GM19372 (cell line): ENCODE data around the gene CDK6.
A peak's percentile ranks its signal among the peaks of the same experiment; 100 is the strongest.

ENCODE experiments used
- ATAC-seq: cut with Tn5 transposase; IDR thresholded peaks from one replicate; pipeline ENCODE4 v1.9.1; 2021; ENCODE audit warnings: mild to moderate bottlenecking, low read depth, moderate library complexity; ENCODE audit not compliant: unreplicated experiment

Gene CDK6

GRCh38 chr7:92632791-92633190 lies 203.6 kb downstream of the CDK6 start:
- no peak for ATAC-seq

GRCh38 chr7:92631850-92632487 lies 204.4 kb downstream of the CDK6 start:
- ATAC-seq = peak; percentile 24

- ATAC-seq = peak; percentile 74
These were observed 205.1 kb downstream of the CDK6 start for GRCh38 chr7:92631067-92631849.

GRCh38 chr7:92629779-92630178 lies 206.6 kb downstream of the CDK6 start:
- no peak for ATAC-seq

- ATAC-seq = no peak
These were observed 208.4 kb downstream of the CDK6 start for GRCh38 chr7:92627956-92628355.

GRCh38 chr7:92626281-92626809 lies 210.0 kb downstream of the CDK6 start:
- no peak for ATAC-seq

- no peak for ATAC-seq
These were observed 210.8 kb downstream of the CDK6 start for GRCh38 chr7:92625617-92626016.

GRCh38 chr7:92624298-92624996 lies 211.9 kb downstream of the CDK6 start:
- ATAC-seq = no peak

- no peak for ATAC-seq
These were observed 212.8 kb downstream of the CDK6 start for GRCh38 chr7:92623544-92623943.

- ATAC-seq = peak; percentile 7
These were observed 213.7 kb downstream of the CDK6 start for GRCh38 chr7:92622685-92623084.

- ATAC-seq = peak; percentile 47
These were observed 214.3 kb downstream of the CDK6 start for GRCh38 chr7:92622030-92622429.

- peak; percentile 32 for ATAC-seq
These were observed 214.8 kb downstream of the CDK6 start for GRCh38 chr7:92621561-92622023.

GRCh38 chr7:92621026-92621540 lies 215.3 kb downstream of the CDK6 start:
- peak; percentile 56 for ATAC-seq

- no peak for ATAC-seq
These were observed 220.5 kb downstream of the CDK6 start for GRCh38 chr7:92615861-92616260.

- no peak for ATAC-seq
These were observed 221.7 kb downstream of the CDK6 start for GRCh38 chr7:92614660-92615174.

- ATAC-seq = no peak
These were observed 222.7 kb downstream of the CDK6 start for GRCh38 chr7:92613720-92614119.

- ATAC-seq = no peak
These were observed 223.2 kb downstream of the CDK6 start for GRCh38 chr7:92613214-92613613.

- ATAC-seq = no peak
These were observed 223.9 kb downstream of the CDK6 start for GRCh38 chr7:92612501-92612900.

- ATAC-seq = no peak
These were observed 224.6 kb downstream of the CDK6 start for GRCh38 chr7:92611735-92612134.

GRCh38 chr7:92609921-92610518 lies 226.4 kb downstream of the CDK6 start:
- ATAC-seq = no peak
